Kidney tubule cell (primary cell): Measurements from ENCODE around the gene C11orf24.
"Not testable (repeated sequence)": the region's sequence is repeated elsewhere in the genome, so short reads cannot be mapped to it uniquely, and the experiment has no call there.

ENCODE experiments used
- DNase-seq: peaks from one replicate; pipeline ENCODE4 v3.0.0-alpha.2; 2018; ENCODE audit warnings: low spot score

The C11orf24 gene

DNA sequence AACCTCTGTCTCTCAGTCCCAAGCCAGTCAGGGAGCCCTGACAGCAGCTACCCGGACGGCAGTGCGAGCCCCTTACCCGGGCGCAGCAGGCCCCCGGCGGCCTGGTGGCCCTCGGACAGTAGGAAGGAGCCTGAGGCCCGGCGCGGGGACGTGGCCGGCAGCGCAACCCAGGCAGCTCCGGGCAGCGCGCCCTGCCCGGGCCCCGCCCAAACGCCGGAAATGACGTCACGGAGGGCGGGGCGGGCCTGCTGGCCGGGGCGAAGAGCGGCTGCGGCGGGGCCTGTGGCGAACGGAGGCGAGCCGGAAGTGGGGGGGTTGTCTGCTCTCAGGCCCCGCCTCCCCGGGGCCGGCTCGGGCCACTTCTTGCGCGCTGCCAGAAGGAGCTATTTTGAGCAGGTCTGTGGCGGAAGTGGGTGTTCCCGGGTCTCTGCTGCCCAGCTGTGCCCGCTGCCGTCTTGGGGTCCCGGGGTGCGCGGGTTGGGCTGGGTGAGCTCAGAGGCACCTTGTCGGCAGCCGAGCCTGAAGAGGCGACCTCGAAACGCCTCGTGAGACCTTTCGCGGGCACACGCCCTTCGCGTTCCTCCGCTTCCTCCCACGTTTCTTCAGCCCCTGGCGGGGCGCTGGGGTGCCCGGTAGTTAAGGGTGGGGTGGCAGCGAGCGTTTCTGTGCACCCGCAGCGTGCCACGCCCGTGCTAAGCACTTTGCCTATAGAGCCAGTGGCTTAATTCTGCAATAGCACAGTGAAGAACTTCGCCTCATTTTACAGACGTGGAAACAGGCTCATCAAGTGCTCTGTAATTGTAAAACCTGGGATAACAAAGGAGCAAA is at the start of gene C11orf24:
Gene C11orf24 (minus strand): TSS at position 193 of the 828 bp plus-strand sequence. CDS start 8,206 bp downstream, outside the sequence.
- DNase-seq = peak; percentile 95

DNA sequence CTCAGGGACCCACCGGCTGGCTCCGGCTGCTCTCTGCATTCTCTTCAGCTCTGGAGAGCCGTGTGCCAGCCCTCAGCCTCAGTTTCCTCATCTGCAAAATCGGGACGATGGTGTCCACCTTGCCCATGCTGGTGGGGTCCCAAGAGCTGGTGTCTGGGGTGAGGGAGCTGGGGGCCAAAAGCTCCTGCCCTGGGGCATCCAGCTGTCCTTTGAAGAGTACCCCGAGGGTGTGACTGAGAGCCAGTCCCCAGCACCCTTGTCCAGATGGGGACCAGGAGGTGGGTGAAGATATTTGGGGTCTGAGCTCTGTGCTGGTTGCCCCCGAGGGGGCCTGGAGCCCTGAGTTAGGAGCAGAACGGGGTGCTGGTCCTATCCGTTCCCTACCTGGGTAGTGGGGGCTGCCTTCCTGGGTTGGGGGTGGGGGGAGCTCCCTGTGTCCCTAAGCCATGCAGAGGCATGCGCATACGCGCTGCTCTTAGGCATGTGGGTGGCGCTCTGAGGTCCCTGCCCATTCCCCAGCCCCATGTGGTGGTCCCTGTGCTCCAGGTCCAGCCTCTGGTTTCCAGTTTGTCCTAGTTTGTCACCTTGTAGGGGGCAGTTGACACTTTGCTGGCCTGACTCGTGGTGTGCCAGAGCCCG is 45.5 kb upstream of the C11orf24 start:
- DNase-seq = no peak

DNA sequence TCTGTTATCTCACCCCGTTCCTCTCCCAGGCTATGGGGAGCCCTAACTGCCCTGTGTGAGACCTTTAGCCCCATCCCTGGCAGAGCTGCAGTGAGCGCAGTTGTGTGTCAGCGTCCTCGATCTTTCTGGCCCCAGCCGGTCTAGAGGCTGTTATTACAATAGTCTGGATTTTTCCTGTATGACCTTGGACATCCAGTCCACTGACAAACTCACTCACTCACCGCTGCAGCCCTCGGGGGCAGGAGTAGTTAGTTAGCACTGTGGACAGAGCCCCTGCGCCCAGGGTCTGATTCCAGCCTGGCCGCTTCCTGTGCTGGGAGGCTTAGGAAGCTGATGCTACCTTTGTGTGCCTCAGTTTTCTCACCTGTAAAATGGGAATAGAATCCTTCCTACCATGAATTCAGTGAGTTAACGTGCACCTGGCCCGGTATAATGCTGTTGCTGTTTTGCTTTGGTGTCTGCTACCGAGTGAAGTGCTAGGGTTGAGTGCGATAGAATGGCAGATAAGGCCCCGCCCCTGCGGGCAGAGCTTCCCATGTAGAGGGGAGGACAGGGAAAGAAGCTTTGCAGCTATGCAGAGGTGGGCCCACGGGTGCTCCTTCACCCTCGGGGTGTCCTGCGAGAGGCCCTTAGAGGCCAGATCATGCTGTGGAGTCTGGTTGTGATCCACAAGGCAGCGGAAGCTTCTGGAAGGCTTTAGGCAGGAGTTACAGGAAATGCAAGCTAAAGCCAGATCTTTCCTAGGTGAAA is 43.6 kb upstream of the C11orf24 start:
- peak; percentile 84 for DNase-seq

DNA sequence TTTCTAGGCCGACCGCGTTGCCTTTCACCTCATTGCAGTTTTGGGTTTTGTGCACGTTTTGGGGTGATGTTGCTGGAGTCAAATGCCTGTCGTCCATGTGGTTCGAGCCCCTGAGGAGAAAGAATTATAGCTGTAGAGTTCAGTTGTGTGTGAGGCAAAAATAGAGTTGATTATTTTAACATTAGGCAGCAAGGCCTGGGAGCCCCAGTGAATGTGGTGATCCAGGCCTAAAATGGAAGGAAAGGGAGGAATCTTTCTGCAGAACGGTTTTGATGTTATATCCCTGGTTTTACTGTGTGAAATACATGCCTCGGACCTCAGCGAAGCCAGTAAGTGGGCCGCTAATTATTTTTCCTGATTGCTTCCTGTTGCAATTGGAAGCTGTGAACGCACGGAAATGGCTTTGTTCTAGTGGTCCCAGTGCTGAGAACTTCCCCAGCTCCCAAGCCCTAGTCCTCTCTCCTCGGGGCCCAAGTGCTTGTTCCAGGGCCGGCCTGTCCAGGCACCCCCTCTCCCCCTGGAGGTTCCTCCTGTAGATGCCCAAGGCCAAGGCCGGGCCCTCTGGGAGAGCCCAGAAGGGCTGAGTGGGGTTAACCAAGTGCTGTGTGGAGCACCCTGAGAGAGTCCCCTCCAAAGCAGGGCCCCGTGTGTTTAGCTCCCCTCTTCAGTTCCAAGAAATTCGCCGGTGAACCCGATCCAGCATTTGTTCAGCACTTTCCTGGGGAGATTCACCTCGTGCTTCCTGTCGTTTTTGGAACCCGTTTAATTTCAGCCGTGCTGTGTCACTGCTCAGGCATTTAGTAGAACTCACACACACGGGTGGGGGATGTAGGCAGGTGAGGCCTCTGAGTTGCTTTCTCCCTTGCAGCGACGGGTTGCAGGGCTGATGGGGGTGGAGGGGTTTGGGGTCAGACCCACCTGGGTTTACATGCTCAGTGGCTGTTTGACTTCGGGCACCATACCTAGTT is 42.7 kb upstream of the C11orf24 start:
- peak; percentile 85 for DNase-seq

DNA sequence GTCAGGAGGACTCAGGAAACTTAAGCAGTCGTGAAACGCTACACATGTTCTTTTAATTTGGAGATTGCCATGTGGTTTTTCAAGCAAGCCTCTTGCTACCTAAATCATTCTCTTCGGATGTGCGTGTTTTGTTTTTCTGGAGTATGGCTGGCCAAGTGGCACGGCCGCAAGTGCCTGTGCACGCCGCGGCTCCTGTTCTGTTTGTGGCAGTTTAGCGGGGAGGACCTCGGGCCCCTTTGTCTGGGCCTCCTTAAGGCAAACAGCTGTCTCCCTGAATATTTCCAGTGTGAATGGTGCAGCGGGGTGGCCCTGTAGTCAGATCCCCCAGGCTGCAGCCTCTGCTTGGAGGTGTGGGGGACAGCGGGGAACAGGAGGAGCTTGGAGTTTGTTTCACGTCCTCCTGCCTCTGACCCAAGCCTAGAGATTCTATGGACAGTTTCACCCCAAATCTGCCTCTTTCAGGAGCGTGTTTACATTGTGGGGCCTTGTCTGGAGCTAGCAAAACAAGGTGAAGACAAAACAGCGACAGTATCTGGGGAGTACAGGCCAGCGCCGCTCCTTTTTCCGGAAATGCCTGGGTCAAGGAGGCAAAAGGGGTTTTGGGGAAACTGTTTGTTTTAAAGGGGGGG is 41.9 kb upstream of the C11orf24 start:
- no peak for DNase-seq

DNA sequence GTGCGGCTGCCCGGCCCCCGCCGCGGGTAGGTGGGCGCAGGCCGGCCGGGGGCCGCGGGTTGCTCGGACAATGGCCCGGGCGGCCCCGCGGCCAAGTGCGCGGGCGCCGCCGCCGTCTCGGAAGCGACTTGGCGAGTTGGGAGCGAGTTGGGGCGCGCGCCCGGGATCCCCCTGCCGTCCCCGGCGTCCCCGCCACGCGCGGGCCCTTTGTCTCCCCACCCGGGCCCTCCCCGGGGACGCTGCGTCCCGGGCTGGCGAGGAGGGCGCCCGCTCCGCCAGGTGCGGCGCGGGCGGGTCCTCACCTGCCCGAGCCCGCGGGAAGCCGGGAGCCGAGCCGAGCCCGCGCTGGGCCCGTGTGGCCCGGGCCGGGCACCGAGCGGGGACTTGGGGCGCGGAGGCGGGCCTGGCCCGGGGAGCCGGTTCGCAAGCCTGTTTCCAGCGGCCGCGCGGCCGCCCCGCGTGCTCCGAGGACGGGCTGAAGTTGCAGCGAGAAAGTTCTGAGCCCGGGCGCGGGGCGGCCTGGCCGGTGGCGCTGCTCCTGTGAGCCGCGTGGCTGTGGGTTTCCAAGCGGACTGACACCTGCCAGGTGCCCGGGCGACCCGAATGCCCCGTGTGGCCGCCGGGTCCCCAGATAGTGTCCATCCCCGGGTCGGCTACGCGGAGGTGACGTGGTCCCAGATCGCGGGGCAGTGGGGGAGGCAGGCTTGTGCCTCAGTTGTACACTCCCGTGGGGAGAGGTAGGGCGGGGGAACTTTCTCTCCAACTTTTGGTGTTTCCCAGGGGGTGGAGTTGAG is 41.2 kb upstream of the C11orf24 start:
- DNase-seq = peak; percentile 35

DNA sequence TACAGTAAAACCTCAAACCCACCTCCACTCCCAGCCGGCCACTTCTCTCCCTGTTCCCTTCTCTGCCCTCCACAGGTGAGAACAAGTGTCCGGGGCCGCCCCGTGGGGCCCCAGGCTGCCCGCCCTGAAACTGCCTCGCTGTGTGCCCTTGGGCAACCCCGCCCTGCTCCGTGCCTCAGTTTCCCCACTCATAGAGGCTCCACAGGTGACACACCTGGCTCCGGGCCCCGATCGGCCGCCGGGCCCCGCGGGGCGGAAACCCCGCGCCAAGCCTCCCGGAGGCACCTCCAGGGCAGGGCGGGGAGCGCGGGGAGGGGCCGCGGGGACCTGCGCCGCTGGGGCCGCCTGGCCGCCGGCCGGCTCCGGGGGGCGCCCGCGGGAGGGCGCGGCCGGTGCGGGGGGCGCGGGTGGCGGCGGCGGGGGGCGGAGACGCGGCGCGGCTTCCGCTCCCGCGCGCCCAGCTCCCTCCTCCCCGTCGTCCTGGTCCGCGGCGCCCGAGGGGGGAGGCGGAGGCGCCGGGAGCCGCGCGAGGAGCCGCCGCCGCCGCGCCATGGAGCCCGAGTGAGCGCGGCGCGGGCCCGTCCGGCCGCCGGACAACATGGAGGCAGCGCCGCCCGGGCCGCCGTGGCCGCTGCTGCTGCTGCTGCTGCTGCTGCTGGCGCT is 40.5 kb upstream of the C11orf24 start, which contains the start of gene LRP5:
Gene LRP5 (plus strand): TSS at position 475 of the 663 bp plus-strand sequence. CDS start 124 bp downstream, at position 599.
- peak; percentile 45 for DNase-seq

DNA sequence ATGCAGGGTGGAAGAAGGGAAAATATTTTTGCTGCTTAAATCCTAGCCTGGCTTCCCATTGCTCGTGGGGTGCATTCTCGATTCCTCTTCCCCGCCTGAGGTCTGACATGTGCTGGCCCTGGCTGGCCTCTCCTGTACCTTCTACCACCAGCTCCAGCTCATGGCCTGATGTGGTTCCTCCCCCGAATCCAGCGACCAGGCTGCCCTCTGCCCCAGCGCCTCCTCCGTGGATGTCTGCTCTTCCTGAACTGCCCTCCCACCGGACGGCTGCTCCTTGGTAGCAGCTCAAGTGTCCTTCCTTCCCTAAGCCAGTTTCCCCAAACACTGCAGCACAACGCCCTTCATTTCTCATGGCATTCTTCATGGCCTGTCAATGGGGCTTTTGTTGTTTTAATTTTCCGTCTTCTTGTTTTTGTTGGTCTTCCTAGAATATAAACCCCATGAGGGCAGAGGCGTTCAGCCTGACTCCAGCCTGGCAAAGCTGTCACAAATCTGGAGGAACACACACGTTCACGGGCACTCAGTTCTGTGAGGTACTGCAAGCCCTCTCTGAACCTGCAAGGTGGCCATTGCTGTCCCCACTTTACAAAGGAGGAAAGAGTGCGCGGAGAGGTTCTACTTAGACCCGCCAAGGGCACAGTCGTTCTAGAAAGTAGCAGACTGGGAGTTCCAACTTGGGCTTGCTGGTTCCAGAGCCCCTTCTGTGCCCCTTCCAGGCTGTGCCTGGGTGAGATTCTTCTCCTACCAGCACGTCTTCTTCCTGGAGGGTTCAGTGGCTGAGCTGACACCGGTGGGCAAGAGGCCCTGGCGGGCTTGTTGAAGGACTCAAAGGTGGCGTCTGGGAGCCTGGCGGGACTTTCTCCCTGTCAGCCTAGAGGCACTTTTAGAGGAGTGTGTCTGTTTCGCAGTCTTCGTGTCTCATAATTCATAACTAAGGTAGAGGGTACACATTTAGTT is 39.7 kb upstream of the C11orf24 start:
- DNase-seq = no peak

DNA sequence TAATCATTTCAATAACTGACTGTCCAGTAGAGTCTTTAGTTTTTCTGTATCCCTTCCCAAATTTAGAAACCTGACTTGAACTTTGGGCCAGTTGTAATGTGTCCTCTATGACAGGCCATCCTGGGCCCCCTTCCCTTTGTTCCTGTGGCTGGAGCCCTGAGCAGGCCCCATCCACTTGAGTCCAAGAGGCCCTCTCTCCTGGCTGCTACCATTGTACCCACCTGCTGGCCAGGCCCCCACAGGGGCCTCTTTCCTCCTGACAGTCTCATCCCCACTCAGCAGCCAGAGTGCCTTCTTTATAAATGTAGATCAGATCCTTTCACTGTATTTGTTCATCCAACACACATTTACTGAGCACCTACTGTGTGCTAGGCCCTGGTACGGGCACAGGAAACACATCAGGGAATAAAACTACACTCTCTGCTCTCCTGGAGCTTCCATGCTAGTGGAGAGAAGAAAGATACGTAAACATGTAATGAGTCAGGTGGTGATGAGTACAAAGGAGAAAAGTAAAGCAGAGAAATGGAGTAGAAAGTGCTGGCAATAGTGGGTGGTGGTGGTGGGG is 37.9 kb upstream of the C11orf24 start:
- DNase-seq = no peak

DNA sequence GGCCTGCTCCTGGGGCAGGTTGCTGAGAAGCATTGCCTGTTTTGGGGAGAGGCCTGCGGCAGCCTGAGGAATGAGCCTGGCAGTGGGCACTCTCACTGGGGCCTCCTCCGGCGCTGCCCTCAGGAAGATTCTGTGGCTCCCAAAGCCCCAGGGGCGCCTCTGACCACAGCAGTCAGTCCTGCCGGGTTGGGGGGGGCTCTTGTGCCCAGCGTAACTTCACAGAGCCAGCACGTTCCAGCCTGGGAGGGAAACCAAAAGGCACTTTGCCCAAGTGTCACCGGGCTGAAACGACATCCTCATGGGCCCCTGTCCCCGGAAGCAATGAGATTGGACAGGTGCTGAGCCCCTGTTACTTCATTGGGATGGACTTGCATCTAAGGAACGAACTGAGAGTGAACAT is 36.3 kb upstream of the C11orf24 start:
- no peak for DNase-seq

DNA sequence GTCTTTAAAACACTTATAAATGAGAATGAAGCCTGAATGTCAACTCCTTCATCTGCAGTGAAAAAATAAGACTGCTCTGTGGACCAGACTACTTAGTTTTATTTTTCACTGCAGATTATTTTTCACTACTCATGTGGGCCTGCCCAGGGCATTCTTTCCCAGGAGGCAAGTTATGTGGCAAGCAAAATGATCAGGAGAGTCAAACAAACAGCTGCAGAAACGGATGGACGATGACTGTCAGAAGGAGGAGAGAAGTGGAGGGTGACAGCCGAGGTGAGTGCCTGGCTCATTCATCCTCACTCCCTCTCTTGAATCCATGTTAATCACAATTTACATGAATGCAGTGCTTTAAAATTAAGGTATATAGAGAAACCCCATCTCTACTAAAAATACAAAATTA is 34.9 kb upstream of the C11orf24 start:
- no peak for DNase-seq

DNA sequence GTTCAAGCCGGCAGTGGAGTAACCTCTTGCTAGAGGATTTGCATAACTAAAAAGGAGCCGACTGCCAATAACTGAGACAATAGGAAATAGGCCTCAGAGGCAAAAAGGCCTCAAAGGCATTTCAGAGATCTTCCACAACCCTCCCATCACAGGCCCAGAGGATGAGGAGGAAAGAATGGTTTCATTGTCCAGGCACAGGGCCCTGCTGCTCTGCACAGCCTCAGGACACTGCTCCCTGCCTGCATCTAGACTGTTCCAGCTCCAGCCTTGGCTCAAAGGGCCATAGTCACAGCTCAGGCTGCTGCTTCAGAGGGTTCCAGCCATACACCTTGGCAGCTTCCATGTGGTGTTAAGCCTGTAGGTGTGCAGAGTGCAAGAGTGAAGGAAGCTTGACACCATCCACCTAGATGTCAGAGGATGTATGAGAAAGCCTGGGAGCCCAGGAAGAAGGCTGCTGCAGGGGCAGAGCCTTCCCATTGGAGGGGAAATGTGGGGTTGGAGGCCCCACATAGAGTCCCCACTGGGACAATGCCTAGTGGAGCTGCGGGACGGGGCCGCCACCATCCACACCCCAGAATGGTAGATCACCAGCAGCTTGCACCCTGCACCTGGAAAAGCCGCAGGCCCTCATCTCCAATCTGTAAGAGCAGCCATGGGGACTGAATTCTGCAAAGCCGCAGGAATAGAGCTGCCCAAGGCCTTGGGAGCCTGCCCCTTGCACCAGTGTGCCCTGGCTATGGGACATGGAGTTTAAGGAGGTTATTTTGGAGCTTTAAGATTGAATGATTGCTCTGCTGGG is 32.4 kb upstream of the C11orf24 start:
- no peak for DNase-seq

DNA sequence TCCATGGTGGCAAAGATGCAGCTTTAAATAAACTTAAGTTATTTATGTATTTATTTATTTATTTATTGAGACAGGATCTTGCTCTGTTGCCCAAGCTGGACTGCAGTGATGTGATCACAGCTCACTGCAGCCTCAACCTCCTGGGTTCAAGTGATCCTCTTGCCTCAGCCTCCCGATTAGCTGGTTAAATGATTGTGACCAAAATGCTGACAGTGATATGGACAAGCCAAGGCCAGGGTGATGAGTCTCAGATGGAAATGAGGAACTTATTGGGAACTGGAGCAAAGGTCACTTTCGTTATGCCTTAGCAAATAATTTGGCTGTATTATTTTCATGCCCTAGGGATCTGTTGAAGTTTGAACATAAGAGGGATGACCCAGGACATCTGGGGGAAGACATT is 31.3 kb upstream of the C11orf24 start:
- DNase-seq = no peak

DNA sequence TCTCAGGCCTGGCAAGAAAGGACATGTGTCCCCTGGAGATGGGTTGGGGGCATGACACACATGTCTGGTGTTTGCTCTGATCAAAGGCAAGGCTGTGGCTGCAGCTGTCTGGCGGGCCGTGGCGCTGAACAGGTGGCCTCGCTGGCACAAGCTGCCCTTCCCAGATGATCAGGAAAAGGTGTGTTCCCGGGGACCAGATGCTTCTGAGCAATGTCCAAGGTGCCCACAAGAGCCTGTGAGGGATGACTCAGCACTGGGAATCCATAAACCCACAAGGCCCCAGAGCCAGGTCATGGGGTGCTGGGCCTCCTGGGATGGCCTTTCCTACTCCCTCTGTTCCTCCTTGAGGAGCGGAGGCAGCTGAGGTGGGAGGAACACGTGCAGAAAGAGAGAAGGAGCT is 30.9 kb upstream of the C11orf24 start:
- peak; percentile 86 for DNase-seq

DNA sequence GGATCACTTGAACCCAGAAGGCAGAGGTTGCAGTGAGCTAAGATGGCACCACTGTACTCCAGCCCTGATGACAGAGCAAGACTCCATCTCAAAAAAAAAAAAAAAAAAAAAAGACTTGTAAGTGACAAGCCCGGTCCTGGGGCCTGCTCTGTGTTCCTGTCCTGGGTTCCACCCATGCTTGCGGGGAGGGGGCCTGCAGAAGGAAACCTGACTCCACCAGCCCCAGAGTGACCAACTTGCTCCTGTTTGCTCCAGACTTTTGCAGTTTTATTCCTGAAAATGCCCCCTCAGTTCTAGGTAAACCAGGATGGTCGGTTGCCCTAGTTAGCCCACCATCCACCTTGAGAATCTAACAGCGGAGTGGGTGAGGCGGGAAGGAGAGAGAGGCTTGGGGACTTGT is 30.5 kb upstream of the C11orf24 start:
- DNase-seq = no peak

DNA sequence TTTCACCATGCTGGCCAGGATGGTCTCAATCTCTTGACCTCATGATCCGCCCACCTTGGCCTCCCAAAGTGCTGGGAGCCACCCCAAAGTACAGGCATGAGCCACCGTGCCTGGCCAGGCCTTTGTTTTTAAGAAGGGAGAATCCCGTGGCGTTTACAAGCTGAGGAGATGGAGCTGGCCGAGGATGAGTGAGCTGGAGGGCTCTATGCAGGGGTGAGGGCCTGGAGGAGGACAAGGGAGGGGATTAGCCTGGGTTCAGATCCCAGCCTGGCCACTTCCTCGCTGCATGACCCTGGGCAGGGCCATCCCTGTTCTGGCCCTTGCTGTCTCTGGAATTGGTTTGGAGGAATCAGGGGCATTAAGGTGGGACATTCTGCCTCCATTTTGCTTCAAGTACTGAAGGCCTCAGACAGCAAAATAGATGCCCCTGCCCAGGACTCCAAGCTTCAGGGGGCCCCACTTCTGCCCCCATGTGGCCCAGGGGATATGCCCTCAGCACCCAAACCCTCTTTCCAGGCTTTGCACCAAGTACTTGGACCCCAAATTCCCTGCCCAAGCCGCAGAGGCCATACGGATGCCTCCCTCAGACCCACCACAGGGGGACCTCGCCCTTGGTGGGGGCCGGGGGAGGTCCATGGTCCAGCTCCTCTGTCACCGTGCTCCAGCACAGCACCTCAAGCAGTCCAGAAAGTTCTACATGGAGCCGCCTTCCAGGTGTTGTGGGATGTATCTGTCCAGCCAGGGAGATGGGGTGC is 28.5 kb upstream of the C11orf24 start:
- no peak for DNase-seq

DNA sequence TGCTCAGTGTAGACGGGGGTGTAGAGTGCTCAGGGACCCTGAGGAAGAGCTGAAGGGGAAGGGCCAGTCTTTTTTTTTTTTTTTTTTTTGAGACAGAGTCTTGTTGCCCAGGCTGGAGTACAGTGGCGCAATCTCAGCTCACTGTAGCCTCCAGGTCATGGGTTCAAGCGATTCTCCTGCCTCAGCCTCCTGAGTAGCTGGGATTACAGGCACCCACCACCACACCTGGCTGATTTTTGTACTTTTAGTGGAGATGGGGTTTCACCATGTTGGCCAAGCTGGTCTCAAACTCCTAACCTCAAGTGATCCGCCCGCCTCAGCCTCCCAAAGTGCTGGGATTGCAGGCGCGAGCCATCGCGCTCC is 27.7 kb upstream of the C11orf24 start:
- not testable (repeated sequence) for DNase-seq
